Measurements from ENCODE around the gene ZNF750.
A peak's percentile ranks its signal among the peaks of the same experiment; 100 is the strongest.

Gene ZNF750

DNA sequence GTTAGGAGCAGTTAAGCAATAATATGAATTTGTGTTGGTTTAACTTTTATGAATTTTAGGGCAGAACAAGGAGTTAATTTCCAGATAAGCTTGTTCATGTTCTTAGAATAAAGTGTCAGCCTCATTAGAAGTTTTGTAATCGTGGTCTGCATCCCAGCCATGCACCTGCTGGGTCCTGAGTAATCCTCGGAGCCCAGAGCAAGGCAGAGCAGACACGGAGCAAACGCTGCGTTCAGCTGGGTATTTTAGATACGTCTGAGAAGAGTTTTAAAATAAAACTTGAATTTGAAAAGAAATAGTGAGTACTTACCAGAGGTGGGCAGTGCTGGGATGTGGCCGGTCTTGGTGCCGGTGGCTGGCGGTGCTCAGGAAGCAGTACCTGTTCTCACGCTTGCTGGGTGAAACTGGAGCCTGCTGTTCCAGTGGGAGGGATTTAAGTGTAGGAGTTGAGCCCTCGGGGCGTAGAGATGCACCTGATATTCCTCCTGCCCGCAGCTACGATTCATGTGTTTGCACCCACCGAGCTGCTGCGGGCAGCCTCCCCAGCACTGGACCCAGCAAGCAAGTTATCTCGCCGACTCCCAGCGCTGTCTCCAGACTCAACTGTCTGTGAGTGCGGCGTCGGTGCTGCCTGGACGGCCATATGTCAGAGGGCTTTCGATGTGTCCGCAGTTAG, at the start of gene ZNF750:
TSS of gene ZNF750 (minus strand) at position 406 of the 676 bp plus-strand sequence. CDS start 7,568 bp downstream, outside the sequence.
- DNase-seq = no peak

DNA sequence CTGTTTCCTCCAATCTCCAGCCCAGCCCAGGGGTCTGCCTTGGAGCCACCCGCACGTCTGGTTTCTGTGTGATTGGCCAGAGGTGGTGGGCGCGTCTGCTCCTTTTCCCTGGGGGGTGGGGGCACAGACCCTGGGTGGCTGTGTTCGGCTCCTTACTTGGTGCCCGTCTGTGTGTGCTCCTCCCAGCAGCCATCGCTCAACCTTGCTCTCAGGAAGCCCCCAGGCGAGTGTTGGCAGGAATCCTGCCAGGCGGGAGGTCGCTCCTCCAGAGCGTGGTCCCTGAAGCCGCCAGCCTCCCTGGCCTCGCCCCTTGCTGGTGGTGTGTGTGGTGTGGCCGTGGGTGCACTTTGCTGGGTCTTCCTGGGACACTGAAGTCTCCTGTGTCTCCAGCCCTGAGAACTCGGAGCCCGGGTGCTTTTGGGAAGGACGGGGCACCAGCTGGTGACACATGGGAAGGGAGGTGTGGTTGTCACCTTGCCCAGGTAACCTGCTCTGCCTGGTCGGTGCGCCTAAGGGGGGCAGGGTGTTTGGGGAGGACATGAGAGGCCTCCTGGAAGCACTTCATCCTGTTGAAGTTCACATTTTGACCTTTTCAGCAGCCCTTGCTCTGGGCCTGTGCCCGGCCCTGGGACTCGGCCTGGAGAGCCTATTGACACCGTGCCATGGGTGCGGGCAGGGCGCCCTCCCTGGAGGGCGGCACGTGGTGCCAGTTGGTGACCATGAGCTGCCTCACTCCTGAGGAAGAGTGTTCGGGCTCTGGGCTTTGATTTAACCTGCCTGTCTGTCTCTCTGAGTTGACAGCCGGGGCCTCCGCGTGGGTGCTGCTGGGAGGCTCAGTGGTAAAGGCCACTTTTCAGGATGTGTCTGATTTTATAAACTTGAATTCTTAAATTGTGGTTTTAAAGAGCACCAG, 49.0 kb upstream of the ZNF750 start:
- no peak for DNase-seq

DNA sequence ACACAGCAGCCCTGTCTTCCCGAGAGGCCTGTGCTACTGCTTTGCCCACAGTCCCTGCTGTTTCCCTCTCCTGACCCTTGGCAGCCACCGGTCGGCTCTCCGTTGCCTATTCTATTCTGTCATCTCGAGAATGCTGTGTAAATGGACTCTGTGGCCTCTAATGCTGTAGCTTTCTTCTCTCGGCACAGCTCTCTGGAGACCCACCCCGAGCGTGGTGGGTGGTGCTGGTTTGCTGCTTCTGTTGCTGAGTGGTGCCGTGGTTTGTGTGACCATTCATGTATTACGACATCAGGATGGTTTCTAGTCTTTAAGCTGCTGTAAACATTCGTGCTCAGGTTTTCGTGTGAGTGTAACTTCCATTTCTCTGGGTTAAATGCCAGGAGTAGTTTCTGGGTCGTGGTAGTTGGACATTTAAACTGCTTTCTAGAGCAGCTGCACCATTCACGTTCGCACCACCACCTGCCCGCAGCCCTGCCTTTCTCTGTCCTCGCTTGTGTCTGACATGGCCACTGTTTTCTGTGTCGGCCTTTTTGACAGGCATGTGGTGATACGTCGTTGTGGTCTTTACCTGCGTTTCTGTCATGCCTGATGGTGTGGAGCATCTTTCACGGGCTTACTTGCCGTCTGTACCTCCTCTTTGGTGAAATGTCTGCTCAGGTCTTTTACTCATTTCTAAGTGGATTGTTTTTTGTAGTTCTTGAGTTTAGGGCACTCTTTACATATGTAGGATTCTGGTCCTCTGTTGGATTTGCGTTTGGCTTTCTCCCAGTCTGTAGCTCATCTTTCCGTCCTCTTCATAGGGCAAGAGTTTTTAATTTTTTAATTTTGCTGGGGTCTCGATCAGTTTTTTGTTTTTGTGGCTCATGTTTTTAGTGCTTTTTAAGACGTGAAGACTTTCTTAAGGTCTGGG, 47.7 kb upstream of the ZNF750 start:
- no peak for DNase-seq

DNA sequence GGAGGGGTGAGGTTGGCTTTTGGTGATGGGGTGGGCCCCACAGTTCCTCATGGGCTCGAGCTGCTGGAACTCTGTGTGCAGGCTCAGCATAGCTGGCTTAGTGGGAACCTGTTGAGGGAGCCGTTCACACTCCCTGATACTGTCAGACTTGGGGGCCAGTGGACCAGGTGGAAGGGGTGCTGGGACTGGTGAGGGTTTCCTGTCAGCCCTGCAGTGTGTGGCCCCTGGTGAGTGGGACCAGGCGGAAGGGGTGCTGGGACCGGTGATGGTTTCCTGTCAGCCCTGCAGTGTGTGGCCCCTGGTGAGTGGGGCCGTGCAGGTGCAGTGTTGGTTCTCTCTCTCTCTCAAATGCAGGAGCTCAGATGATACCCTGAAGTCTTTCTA, 45.1 kb upstream of the ZNF750 start:
- no peak for DNase-seq

DNA sequence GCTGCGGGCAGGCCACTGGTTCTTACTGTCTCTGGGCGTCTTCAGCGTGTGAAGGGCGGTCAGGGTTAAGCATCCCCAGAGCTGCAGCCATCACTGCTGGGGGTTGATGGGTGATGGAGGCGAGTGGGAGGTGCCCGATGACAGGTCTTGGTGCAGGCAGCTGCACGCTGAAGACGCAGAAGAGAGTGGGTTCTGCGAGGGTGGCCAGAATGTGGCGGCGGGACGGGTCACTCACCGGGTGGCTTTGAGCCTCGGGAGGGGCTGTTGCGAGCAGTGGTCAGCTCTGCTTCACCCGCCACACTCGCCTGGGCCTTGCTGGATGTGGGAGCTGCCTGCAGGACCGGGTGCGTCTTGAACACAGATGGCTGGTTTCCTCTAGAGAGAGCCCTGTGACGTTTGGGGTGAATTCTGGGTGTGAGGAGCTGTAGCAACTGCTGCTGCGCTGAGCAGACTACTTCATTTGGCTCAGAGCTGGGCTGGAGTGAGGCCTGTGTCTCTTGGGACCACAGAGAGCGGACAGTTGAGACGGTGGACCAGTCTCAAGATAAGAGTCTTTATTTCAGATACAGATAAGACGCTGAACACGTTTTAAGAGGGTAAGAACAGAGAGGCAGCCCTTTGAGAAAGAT, 44.6 kb upstream of the ZNF750 start:
- DNase-seq = no peak

DNA sequence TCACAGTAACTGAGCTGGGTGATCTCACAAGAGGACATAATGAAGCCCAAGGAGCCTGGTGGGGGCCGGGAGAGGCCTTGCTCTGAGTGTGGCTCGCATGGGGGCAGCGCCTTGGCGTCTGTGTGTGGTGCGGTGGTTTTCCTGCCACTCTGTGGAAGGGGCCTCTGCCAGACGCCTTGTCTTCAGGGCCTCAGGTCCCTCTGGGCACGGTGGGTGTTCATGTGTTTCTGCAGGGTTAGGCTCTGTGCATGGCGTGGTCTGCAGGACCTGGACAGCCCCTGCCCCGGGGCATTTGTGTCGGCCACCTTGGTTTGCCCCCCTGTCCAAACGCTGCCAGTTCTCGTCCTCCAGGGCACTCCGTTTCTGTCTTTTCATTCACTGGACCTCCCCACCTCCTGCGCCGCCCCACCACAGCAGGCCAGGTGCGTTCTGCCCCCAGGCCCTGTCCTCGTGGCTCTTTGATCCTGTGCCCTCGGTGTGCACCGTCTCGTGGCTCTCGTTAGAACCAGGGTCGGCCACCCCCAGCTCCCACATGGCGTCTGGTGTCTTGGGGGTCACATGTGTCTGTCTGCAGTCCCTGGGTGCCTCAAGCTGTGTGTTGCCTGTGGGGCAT, 43.7 kb upstream of the ZNF750 start:
- DNase-seq = no peak

DNA sequence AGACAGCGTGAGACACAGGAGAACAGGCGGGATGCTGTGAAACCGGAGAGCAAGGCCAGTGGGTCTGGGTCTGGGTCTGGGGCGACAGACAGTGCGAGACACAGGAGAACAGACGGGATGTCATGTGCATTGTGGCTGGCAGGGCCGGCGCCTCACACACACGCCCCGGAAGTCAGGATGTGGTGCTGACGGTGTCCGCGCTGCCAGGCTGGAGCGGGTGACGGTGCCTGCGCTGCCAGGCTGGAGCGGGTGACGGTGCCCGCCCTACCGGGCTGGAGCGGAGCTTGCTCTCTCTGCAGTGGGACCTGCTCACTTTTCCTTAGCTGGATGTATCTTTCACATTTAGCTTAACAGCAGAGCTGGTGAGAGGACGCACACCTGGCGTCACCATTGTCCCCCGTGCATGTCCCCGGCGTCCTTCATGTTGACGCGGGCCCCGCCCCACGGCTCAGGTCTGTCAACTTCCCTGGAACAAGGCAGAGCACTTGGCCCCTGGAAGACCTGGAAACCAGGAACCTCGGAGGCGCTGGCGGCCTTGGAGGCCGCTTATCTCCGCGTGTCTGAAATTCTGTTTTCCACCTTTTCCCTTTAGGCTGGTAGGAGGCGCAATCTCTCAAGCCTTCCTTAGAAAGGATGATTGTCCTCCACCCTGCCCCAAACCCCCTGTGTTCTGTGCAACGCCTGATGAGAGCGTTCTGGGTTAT, 43.0 kb upstream of the ZNF750 start:
- DNase-seq = no peak

DNA sequence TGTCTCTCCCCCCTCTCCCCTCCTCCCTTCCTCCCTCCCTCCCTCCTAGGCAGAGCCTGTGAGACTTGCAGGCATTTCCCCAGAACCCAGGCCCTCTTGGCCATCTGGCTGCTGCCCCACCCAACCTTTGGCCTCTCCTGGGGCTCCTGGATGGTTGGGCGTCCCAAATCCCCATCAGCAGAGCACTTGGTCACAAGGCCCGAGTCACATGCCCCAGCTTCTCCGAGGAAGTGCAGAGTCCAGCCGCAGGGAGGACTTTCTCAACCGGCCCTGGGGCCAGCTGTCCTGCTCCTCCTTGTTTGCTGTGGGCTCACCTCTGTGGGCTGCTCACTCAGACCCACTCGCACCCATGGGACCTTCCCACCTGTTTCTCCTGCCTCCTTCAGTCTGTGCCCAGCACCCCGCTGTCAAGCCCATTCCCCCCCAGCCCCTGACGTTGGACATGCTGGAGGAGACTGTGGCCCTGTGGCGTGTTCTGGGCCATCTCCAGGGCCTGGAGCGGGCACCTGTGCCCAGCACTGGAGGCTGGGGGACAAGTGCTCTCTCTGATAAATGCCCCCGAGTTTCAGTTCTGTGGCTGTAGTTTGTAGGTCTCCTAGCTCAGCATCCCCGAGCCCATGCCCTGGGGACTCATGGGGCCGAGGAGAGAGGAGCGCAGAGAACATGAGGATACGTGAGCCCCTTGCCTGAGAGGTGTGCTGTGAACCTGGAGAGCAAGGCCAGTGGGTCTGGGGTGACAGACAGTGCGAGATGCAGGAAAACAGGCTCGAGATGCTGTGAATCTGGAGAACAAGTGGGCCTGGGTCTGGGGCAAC, 42.3 kb upstream of the ZNF750 start:
- no peak for DNase-seq

DNA sequence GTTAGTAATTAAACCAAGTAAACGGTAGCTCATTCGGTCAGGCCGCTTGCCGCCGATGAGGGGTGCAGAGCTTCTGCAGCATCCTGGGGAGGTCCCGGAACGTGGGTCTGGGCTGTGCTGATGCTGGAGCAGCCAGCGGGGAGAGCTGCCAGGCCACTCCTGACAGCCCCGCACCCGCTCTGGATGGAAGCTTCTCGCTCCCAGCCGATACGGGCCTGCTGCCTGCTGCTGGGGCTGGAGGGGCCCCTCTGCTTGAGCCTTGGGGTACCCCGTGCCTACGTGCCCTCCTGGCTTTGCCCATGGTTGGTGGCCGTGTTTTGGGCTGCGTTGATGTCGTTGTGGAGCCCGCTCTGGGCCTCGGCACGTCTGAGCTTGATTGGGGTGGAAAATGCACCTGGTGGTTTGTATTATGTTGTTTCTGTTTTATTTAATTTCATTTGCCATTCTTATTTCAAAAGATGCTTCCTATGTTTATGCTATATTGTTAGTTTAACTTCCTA, 41.6 kb upstream of the ZNF750 start:
- DNase-seq = no peak

DNA sequence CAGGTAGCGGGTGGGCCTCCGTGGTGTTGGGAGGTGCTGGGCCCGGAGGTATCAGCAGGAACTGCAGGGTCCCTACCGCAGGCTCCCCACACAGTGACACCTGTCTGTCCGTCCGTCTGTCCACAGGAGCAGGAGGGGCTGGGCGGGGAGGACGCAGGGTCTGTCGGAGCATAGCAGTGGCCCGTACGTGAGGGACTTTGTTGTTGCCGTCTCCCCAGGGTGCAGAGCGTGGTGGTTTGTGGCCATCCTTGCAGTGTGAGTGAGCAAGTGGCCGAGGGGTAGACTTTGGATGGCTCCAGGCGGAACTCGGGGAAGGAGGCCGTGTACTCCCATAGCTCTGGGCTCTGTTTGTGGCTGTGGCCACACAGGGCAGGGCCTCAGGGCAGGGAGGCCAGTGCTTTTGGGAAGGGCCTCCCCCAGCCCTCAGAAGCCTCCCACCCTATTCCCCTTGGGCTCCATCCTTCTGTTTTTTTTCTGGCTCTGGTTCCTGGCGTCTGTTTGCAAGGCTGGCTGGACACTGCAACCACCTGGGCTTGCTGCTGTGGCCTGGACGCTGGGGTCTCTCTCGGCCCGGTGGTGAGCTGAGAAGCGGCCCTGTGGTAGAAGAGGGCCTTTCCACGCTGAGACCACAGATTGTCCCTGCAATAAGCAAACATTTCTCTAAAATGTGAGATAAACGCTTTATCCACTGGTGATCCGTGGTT, 41.0 kb upstream of the ZNF750 start:
- DNase-seq = no peak

DNA sequence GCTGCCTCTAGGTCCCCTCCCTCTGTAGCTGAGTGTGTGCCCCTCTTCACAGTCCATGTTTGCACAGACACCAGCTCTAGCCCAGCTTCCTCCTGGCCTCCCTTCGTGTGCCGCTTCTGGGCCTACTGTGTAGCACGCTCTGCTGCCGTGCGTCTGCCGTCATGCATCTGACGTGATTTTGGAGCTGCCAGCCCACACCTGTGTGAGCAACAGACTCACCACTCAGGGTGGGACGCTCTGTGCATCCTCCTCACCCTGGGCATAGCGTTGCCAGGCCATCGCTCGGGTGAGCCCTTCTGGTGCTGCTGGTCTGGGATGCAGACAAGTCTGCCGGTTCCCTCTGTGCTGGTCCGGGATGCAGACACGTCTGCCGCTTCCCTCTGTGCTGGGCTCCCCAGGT, 39.4 kb upstream of the ZNF750 start:
- DNase-seq = no peak

DNA sequence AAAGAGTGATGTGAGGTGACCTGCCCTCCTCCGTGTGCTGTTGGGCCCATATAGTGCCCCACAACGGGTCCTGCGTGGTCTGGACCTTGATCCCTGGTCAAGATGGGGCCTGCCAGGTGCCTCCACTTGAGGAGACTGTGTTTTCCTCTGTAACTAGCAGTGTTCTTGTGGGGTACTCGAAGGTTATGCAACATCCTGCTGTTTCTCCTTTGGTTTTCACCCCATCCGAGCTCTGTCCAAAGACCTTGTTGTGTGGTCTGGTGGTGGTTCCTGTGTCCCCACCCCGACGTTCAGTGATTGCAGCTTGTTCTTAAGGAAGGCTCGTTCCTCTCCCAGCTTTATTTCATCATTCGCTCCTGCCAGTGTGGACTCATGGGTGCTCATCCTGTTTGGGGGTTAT, 38.7 kb upstream of the ZNF750 start:
- DNase-seq = peak; percentile 59

DNA sequence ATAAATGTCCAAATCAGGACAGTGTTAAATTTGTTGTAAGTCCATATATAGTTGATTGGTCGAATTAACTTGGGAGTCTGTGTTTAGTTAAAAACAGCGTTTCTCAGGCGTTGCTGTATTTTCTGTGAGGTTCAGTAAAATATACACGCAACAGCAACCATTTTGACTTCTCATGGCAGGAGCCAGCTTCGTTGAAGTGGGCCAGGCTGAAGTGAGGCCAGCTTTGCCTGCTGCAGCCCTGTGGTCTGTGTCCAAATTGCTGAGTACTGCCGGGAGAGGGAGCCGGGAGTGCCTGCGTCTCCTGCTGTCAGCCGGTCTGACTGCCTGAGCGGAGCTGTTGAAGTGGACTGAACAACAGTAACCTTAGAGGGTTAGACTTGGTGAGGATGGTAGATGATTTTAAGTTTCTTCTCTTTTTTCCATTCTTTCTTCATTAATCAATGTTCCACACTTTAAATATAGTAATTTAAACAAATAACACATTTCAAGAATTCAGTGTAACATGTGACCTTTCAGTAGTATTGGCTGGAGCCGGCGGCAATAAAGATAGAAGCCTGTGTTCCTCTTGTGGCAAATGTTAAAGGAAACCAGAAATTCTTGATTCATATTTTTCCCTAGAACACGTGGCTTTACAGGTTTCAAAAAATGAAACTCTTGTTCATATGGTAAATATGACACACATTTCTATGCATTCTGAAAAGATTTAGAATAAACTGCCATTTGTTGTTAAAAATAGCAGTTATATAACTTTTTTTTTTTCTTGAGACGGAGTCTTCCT, 37.0 kb upstream of the ZNF750 start:
- no peak for DNase-seq

DNA sequence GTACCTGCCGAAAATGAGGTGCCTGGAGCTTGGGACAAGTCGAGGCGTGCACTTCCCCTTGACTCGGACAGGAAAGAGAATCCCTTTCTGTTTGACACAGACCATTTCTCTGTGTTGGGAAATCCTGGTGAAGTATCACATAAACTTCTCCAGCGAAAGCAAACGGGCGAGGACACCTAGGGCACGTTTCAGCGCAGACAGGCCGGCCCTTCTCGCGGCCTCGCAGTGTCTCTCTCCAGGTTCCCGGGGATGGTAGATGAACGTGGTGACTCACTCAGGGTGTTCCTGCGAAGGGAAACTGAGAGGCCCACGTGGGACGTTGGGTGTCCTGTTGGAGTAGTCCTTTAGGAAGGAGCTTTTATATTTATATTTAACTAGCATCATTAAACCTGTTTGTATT, 36.3 kb upstream of the ZNF750 start:
- no peak for DNase-seq

DNA sequence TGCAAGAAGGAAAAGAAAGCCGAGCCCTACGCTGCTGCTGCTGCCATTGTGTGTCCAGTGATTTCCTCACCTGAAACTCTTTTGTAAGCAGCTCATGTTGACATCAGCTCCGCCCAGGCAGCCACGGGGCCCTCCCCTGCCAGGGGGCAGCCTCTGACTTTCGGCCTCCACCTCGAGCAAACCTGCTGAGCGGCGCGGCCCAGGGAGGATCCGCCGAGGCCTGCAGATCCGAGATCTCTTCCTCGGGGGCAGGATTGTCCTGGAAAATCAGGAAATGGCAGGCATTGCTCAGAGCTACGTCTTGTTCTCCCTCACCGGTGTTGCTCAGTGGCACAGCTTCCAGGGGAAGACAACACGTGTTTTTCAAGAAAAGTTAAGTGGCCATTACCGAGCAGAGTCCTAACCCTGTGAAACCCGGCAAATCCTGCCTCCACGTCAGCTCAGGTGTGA, 35.6 kb upstream of the ZNF750 start:
- no peak for DNase-seq

DNA sequence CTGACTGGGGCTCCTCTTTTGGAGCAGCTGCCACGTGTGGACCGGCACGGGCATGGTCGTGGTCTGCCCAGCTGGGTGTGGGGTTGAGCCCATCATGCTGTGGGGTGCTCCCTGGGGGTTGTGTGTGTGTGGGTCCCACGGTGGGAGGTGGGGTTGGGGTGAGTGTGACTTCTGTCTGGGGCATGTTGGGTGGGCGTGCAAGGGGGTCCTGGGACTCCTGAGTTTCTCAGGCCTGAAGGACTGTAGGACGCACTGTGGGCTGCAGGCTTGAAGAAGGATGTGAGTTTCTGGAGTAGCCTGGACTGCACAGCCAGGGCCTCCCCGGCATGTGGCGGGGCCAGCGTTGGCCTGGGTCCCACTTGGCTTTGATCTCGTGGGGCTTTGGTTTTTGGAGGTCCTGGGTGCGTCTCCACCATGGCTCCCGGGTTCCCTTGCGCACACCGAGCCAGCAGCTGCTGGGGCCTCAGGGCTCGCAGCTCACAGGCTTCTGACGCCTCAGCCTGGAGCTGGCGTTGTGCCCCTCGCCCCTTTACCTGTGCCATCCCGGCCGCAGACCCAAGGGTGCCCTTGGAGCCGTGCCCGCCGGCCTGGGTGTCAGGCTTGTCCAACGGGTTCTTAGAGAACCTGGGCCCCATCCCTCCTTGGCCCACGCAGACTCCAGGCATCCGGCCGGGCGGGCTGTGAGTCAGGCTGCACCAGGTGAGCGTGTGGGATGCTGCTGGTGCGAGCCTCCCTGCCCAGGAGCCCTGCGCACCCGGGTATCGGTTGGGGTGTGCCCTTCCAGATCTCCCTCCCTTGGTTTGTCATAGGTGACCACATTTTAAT, 34.4 kb upstream of the ZNF750 start:
- DNase-seq = no peak

DNA sequence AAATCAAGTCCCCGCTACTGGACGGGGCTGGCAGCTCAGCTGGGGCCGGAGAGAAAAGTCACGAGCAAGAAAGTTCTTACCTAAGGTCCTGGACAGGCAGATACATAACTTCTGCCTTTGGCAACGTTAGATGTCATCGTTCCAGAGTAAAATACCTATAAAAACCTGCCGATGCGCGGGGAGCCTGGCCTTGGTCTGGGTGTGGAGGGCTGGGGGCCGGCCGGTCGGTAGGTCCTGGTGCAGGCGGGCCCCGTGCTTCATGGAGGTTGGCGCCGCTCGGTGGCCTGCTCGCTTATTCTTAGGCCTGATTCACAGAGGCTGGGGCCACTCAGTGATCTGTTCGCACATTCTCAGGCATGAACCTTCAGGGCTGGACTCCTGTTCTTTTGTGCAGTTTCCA, 33.7 kb upstream of the ZNF750 start:
- no peak for DNase-seq

All from GF-D8 (cell line).